GM19467 (cell line): ENCODE data around the gene HNRNPA2B1.
"Not testable (repeated sequence)": the region's sequence is repeated elsewhere in the genome, so short reads cannot be mapped to it uniquely, and the experiment has no call there.

Experiments
- ATAC-seq: cut with Tn5 transposase; IDR thresholded peaks from one replicate; pipeline ENCODE4 v1.9.1; 2021; ENCODE audit warnings: mild to moderate bottlenecking, moderate library complexity; ENCODE audit not compliant: unreplicated experiment

HNRNPA2B1 gene

DNA sequence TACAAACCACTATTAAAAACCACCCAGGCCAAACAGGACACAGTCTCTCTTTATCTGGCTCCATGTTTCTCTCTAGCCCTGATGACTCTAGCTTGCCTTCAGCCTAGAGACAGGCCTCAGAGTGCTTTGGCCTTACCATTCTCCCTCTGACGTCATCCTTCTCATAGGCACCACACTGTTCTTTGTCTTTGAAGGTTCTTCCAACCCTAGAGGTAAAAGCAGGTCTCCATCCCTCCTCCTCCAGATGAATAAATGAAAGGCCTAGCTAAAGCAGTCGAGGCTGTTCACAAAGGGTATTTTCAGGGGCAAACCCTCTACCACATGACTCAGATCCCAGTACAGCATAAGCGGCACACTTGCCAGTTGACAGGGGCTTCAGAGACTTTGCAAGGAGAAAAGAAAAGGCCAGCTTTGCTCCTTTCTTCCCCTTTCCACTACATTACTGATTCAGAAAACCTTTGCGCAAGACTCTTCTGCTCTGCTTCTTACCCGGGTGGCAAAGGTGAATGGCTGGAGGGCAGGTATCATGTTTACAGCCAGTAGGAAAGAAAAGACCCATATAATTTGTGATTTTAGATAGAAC lies 33.8 kb downstream of the HNRNPA2B1 start:
- ATAC-seq, result no peak

DNA sequence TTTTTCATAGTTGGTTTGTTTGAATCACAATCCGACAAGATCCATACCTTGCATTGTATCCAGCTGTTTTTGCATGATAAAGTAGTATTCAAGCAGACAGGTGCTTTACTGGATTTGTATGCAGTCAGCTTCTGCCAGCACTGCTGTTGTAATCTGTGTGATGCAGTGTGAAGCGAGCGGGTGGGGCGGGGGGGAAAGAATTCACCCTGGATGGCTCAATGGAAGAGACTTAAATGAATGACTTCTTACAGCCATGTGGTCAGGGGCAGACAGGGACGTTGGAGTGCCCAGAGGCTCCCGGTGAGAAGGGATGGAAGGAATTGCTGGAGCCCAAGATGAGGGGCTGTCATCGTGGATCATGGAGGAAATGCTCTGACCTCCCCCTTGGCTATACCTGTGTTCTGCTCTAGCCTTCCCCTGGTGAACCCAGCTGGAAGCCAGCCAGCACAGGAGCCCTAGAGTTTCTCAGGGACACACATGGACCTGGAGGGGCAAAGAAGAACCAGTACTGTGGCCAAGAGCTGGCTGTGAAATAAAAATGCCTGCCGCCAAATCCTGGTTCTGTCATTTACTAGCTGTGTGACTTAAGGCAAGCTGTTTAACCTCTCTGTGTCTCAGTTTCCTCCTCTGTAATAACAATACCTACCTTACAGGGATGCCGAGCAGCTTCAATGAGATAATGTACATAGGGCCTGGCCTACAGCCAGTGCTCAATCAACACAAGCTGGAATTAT lies 34.4 kb downstream of the HNRNPA2B1 start:
- ATAC-seq, result no peak

DNA sequence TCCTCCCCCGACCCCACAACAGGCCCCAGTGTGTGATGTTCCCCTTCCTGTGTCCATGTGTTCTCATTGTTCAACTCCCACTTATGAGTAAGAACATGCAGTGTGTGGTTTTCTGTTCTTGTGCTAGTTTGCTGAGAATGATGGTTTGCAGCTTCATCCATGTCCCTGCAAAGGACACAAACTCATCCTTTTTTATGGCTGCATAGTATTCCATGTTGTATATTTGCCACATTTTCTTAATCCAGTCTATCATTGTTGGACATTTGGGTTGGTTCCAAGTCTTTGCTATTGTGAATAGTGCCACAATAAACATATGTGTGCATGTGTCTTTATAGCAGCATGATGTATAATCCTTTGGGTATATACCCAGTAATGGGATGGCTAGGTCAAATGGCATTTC lies 36.7 kb downstream of the HNRNPA2B1 start:
- ATAC-seq, result not testable (repeated sequence)

DNA sequence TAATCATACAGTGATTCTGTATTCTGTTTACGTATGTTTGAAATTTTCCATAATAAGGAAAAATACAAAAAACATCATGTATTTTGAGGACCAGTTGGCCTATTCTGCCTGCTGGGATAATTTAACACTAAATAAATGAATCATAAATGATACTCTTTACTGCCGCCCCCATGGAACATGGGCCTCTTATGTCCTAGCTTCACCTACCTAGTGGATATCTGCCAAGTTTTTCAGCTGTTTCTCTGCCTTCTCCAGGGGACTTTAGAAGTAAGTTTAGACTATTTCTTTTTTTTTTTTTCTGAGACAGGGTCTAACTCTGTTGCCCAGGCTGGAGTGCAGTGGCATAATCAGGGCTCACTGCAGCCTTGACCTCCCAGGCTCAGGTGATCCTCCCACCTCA lies 38.1 kb downstream of the HNRNPA2B1 start:
- no peak for ATAC-seq

DNA sequence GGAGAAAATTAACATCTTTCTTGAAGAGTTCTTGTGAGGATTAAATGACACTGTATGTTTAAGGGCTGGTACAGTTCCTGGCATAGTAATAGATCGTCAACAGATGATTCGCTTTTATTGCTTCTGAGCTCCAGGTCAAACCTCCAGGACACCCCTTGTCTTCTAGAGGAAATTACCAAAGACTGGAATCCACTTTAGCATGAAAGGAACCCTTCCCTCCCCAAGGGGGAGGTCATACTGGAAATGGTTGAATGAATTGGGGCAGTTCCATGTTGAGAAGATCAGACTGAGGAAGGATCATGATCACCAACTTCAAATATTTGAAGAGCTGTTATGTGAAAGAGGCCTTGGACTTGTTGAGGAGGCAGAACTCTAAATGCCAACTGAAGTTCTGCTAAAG lies 39.6 kb downstream of the HNRNPA2B1 start:
- no peak for ATAC-seq

DNA sequence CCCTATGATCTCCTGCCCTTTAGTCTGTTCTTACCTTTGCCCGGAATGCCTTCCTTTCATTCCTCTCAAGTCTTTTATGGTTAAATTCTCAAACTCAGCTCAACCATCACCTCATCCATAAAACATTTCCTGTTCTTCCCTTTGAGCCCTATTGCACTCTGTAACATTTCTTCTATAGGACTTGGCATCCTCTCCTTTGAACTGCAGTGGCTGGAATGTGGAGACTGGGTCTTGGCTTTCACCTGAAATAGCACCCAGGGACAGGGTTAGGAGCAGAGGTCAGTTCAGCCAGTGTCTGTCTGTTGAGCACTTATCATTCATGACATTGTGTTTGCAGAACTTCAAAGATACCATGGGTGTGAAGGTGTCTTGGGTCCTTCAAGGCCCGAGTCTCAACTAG lies 41.3 kb downstream of the HNRNPA2B1 start:
- no peak for ATAC-seq

DNA sequence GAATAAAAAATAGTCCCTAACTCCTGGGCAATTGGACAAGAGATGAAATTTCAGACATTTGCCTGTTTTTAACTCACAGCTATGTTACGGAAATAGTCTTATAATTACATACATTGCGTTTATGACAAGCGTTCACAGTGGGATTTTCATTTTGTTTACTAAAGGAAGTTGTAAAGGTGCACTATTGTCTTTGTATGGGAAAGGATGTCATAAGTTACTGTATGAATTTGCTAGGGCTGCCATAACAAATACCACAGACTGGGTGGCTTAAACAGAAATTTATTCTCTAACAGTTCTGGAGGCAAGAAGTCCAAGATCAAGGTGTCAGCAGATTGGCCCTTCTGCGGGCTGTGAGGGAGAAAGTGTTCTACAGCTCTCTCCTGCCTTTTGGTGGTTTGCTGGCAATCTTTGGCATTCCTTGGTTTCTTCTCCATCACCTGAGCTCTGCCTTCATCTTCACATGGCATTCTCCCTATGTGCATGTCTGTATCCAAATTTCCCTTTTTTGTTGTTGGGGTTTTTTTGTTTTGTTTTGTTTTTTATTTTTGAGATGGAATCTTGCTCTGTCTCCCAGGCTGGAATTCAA lies 42.9 kb downstream of the HNRNPA2B1 start:
- ATAC-seq, result no peak

DNA sequence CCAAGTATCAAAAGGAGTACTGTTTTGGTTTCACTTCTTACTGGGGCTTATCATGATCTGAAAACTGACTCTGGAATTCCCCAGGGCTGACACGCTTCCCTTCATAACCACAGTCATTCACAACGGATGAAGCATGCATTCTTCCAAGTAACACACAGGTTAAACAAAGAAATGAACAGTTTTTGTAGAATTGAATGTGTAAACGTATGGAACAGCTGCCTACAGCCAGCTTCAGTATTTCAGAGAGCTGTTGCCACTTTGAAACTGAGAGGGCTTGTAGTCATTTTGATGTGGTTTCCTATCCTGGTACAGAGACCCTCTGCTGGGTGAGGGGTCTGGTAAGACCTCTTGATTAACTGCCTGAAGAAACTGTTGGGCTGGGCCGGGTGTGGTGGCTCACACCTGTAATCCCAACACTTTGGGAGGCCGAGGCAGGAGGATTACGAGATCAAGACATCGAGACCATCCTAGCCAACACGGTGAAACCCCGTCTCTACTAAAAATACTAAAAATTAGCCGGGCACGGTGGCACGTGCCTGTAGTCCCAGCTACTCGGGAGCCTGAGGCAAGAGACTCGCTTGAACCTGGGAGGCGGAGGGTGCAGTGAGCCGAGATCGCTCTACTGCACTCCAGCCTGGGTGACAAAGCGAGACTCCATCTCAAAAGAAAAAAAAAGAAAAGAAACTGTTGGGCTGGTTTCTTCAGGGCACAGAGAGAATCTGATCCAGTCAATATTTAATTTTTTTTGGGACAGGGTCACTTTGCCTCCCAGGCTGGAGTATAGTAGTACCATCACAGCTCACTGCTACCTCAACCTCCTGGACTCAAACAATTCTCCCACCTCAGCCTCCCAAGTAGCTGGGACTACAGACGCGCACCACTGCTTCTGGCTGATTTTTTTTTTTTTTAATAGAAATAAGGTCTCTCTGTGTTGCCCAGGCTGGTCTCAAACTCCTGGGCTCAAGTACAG lies 43.8 kb downstream of the HNRNPA2B1 start:
- no peak for ATAC-seq

DNA sequence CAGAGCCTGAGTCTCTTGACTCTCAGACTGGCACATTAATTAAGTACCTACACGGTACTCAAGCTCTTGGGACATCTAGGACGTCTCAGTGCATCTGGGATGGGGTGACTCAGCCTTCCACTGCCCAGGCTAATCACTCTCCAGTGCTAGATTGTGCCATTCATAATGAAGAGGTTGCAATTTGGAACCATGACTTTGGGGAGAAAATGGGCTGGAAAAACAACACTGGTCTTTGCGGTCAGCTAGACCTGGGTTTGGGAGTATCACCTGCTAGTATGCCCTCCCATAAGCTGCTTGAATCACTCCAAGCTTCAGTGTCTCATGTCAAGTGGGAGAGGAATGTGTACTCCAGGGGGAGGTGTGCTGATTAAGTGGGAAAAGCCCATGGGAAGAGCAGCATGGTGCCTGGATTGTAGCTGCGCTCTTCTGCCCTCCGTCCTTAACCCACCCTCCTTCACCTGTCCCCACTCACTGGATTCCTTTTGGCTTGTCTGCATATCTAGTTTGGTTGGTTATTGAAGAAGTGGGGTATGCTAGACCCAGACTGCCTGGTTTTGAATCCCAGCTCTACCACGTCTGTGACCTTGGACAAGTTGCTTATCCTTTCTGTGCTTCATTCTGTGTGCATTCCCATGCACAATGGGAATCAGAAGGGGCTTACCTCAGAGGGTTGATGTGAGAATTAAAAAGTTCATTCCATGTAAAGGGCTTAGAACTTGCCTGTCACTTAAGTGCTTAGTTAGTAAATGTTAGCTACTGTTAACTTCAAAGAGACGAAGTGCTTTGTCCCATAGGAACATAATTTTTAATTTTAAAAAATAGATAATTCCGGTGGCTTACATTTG lies 44.8 kb downstream of the HNRNPA2B1 start:
- ATAC-seq, result no peak

DNA sequence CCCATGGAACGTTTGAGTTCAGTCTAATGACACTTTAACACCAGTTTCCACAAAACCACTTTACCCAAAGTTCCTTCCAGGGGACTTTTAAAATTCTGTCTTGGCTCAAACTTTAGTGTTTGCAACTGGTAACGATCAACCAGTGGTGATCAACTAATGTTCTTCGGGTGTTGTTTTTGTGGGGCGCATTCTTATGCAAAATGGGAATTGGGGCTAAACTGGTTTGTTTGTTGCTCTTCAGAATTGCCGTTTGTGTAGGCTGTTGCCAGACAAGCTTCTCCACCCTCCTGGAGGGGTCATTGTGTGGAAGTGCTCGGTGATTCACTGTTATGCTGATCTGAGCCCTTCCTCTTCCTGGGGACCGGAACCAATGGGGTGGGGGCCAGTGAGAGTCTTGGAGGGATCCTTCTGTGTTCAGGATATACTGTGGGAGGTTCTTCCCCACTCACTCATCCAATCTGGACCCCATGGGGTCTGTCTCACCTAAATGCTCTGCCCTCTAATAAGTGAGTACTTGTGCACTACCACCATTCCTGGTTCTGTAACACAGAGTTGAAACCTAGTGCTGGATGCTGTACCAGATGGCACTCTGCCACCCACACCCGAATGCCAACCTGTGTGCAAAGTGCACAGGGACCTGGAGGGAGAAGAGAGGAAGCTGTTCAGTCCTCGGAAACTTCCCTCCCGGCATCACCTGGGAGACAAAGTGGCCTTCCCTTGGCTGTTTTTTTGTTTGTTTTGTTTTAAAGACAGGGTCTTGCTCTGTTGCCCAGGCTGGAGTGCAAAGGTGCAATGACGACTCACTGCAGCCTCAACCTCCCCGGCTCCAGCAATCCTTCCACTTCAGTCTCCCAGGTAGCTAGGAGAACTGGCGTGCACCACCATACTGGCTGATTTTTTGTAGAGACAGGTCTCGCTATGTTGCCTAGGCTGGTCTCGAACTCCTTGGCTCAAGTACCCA lies 46.4 kb downstream of the HNRNPA2B1 start:
- ATAC-seq, result no peak

DNA sequence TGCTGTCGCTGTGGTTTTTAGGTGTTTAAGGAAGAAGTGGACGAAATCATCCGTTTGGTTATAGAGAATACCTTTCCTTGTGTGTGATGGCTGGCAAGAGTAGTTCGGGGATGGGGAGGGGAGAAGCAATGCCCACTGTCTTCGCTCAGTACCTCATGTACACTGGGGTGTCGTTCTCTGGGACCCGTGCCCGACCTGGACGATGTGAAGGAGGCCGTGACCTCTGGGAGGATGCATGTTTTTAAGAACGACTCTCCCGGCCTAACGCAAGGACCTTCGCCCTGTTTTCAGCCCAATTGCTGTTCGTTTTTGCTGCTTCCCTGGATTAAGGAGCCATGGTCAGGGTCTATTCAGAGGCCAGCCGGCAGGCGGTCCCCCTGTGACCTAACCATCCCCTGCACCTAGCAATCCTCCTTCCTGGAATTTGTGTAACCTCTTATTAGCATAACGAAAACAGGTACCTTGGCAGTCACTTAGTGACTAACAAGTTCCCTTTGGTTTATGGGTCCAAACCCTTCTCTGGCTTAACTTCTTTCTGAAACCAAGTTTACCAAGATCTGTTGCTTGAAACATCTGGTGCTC lies 47.2 kb downstream of the HNRNPA2B1 start:
- ATAC-seq, result no peak

DNA sequence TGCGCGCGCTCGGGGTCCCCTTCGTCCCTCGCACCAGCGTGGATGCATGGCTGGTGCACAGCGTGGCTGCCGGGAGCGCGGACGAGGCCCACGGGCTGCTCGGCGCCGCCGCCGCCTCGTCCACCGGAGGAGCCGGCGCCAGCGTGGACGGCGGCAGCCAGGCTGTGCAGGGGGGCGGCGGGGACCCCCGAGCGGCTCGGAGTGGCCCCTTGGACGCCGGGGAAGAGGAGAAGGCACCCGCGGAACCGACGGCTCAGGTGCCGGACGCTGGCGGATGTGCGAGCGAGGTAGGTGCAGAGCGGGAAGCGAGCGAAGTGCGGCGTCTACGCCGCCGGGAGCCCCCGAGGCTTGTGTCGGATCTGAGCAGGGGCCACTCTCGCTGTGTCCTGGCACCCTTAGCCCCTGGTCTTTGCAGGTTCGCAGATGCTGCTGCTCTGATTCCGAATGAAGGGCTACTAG lies 47.7 kb downstream of the HNRNPA2B1 start:
- ATAC-seq, result peak; percentile 28

DNA sequence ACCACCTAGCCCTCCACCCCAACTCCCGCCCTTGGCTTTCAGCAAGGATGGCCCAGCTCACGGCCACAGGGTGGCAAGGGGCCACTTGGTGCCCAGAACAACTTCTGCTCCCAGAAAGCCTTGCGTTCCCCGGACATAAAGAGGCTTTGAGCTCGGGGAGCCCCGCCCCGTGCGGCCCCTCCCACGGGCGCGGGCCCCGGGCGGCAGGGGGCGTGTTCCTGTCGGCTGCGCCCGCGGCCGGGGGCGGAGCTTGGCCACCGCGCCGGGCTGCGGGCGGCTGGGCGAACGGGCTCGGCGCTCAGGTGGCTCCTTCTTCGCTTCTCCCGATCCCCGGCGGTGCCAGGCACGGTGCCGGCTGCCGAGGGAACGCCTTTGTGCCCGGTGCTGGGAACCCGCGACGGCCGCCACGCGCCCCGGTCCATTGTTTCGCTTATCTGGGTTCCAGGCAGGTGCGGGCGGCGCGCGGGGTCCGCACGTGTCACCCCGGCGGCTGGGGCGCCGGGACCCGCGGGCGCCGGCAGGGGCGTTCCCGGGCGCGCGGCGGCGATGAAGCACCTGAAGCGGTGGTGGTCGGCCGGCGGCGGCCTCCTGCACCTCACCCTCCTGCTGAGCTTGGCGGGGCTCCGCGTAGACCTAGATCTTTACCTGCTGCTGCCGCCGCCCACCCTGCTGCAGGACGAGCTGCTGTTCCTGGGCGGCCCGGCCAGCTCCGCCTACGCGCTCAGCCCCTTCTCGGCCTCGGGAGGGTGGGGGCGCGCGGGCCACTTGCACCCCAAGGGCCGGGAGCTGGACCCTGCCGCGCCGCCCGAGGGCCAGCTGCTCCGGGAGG lies 48.4 kb downstream of the HNRNPA2B1 start, which contains the start of gene NFE2L3:
Gene NFE2L3 (plus strand): TSS at position 246 of the 829 bp plus-strand sequence. CDS start 301 bp downstream, at position 547.
- peak; percentile 48 for ATAC-seq

DNA sequence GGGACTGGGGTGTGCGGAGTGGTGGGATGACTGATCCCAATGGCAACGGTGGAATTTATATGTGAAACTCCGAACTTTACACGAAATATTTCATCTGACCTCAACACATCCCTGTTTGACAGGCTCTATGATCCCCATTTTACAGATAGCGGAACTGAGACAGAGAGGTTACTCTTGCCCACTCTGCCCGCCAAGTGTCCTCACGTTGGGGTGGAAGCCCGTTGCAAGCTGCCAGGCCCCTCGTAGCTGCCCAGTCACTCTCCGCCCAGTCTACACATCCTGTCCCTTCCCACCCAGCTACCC lies 48.9 kb downstream of the HNRNPA2B1 start:
- ATAC-seq, result no peak

DNA sequence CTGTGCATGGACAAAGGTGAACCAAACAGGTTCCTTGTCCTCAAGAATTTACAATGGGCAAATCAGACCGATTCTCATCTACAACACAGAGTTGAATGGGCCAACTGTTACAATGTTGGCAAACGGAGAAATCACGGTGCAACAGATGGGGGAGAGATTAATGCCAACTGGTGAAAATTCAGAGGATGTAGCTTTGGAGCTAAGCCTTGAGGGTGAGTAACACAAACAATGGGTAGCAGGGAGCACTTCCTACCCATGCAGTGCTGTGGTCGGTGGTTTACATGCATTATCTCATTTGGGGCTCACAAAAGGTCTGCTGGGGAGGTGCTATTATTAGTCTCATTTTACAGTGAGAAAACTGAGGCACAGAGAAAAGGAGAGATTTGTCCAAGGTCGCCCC lies 49.5 kb downstream of the HNRNPA2B1 start:
- no peak for ATAC-seq

DNA sequence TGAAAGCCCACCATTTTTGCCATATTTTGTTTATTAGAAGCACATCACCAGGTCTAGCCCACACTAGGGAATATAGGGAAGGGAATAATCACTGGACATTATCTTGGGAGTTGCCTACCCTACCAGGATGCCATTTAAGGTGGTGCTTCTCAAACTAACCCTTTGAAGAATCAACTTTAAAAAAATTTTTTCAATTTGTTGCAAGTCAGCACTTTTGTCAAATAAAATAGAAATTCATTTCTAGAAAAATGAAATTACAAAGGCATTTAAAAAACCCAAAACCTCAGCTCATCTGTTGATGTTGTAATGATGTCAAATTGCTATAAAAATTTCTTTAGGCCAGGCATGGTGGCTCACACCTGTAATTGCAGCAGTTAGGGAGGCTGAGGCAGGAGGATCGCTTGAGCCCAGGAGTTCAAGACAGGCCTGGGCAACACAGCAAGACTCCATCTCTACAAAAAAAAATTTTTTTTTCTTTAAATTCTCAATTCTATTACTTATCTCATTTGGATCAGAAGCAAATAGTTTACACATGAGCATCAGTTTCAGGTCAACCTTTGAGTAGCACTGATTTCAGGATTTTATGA lies 51.1 kb downstream of the HNRNPA2B1 start:
- no peak for ATAC-seq

DNA sequence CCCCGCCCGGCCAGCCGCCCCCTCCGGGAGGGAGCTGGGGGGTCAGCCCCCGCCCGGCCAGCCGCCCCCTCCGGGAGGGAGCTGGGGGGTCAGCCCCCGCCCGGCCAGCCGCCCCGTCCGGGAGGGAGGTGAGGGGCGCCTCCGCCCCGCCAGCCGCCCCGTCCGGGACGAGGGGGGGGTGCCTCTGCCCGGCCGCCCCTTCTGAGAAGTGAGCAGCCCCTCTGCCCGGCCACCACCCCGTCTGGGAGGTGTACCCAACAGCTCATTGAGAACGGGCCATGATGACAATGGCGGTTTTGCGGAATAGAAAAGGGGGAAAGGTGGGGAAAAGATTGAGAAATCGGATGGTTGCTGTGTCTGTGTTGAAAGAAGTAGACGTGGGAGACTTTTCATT lies 52.2 kb downstream of the HNRNPA2B1 start:
- ATAC-seq, result not testable (repeated sequence)
